Colon (tissue), 2 donors: Measurements from ENCODE around the gene DMD.
"Not testable (repeated sequence)": the region's sequence is repeated elsewhere in the genome, so short reads cannot be mapped to it uniquely, and the experiment has no call there.

Experiments
- FAIRE-seq: peaks from 2 replicates; lab custom pipeline; 2012; peaks lifted over from hg19 to GRCh38; lab: Jason Lieb, UNC
- donor health status: control.
- donor health status: control.

Gene DMD

GRCh38 chrX:32246675-32247074 is 964.7 kb downstream of the DMD start:
- FAIRE-seq, result not testable (repeated sequence)

- no peak for FAIRE-seq
These were observed 1015.7 kb downstream of the DMD start for GRCh38 chrX:32195611-32196010.

DNA sequence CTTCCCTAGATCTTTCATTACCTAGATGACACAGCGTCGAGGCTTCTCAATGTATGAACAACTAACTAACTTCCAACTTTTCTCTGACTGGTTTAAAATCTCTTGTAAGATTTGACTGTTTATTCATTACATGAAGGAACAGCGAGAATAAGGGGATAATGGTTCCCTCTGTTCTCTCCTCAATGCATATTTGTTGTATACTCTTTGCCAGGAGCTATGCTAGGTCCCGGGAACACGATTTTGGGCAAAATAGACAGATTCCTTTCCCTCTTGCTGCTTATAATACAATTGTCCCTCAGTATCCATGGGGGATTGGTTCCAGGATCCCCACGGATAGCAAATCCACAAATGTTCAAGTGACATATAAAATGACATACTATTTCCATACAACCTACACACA is 1020.0 kb downstream of the DMD start:
- no peak for FAIRE-seq

DNA sequence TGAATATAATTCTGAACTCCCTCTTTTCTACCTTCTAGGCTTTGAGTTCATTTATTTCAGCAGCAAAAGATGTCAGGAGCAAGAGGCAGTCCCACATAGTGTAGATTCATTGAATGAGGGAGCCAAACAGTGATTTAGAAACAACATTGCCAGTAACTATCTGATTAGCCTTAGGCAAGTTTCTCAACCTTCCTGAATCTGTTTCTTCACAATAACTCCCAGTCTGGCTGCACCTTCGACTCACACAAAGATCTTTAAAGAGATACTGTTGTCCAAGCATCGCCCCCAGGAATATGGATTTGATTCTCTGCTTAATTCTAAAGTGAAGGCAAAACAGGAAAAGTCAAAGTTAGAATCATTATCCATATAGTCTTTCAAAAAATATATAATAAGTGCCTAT is 1026.2 kb downstream of the DMD start:
- FAIRE-seq, result no peak

DNA sequence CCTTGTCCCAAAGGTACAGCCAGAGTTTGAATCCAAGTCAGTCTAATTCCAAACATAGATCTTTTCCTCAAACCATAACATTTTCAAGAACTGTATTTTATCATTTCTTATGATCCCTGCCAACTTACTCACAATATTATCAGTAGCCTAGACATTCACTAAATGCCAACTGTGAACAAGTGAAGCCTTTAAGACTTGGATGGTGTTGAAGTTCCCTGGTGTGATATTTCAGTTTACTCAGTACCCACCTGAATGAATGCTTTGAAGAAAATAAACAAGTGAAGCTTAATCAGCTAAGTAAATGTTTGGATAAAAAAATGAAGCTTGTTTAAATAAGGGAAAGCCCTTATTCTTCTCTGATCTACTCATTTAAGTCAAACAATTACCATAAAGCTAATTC is 1028.3 kb downstream of the DMD start:
- no peak for FAIRE-seq

- no peak for FAIRE-seq
These were observed 1034.8 kb downstream of the DMD start for GRCh38 chrX:32176510-32176909.

DNA sequence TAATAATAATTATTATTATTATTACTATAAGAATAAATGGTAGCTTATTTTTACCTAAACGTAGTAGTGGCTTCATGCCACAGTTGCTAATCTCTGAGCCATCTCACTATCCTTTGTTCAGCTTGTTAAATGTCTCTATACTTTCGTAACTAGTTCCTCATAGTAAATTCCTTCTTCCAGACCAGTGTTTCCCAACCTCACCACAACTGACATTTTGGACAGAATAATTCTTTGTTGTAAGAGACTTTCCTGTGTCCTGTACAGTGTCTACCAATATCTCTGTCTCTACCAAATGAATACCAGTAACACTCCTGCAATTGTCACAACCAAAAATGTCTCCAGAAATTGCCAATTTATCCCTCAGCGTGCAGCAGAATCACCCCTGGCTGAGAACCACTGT is 1040.9 kb downstream of the DMD start:
- no peak for FAIRE-seq

GRCh38 chrX:32155044-32155638 is 1056.2 kb downstream of the DMD start:
- no peak for FAIRE-seq

DNA sequence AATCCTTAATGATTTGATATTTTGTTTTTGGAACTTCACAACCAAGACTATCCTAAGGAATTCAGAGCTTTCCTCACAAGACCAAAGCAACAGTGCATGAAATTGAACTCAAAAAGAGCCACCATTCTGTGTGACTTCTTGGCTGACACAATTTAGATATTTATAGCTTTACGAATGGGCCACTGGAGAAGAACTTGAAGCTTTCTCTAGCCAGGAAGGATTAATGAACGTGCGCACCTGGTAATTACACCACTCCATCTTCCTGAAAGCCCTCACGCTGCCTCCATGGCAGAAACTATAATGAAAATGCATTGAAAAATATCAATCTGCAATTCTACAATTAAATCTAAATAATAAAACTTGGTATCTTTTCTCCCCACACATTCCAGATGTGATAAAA is 1057.8 kb downstream of the DMD start:
- FAIRE-seq, result peak; percentile 36

DNA sequence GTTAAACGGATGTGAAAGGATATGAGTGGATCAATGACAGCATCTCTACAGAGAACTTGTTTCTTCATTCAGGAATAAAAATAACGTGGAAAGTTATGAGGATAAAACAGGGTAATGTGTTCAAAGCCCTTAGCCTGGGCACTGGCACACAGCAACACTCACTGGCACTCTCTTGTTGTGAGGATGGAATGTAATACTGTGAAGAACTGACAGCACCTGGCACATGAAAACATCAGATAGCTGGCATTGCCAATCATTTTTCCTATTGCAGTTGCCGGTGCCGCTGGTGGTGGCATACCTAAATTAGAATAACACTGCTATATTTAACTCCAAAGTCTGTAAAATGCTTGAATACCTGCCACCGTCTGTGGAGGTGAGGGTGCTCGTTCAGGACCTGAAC is 1061.2 kb downstream of the DMD start:
- no peak for FAIRE-seq

GRCh38 chrX:32141841-32142240 is 1069.5 kb downstream of the DMD start:
- no peak for FAIRE-seq

- peak; percentile 88 for FAIRE-seq
These were observed 1071.9 kb downstream of the DMD start for GRCh38 chrX:32139476-32139875.

- no peak for FAIRE-seq
These were observed 1073.8 kb downstream of the DMD start for GRCh38 chrX:32137525-32137924.

DNA sequence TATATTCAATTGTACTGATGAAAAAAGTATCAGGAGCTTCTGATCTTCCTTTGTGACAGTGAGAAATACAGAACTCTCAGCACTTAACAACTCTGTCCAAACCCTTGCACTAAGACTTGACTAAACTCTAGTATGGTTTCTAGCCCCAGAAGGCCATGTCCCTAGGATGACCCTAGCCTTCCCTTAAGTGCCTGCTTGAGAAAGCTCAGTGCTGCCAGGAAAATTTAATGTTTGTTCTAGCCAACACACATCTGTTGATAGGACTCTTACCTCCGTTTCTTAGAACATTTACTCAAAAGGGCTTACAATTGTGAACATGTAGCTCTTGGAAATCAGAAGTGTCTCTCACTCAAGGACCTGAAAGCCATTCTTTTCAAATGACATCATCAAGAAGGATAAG is 1084.4 kb downstream of the DMD start:
- no peak for FAIRE-seq

- no peak for FAIRE-seq
These were observed 1092.5 kb downstream of the DMD start for GRCh38 chrX:32118832-32119231.

DNA sequence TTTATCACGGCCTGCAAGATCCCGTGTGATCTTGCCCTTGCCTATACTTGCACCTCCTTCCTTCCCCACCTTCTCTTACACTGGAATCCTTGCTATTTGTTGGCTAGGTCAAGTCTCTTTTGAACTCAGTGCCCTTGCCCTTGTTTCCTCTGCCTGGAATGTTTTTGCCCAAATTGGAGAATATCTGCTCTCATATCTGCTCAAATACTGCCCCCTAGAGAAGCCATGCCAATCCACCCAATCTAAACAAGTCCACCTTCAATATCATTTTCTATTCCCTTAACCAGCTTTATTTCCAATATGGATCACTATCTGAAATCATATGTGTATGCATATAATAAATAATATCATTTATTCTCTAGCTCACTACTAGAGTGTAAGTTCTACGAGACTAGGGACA is 1095.3 kb downstream of the DMD start:
- FAIRE-seq, result no peak

DNA sequence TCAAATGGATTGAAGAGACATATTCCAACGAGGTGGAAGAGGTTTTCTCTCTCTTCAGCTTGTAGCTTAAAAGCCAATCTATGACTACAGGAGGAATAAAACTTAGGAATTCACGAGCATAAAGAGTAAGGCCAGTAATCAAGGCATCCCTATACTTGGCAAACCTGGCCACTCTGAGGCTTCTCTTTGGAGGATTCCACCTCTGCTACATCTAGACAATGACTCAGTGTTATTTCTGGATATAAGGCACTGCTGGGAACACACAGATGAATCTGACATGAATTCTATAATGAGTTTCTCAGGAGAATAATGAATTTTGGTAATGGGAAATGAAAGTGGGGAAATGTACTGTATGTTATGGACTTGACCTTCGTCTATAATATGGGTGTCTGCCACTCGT is 1123.7 kb downstream of the DMD start:
- no peak for FAIRE-seq

GRCh38 chrX:32084757-32085156 is 1126.6 kb downstream of the DMD start:
- no peak for FAIRE-seq

DNA sequence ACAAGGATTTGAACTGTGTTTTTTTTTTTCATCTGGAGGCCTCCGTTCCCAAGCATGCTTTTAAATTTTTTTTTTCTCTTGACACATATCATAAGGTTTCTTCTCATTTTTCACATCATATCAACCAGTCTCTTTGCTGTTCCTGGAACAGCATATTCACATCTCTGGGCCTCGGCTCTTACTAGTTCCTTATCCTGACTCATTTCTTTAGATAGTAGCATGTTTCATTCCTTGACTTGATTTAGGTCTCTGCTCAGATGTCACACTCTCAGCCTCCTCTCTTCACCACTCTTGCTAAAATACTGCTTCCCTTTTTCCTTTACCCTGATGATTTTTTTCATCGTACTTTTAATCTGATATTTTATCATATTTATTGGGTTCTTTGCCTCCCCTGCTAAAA is 1163.1 kb downstream of the DMD start:
- no peak for FAIRE-seq

DNA sequence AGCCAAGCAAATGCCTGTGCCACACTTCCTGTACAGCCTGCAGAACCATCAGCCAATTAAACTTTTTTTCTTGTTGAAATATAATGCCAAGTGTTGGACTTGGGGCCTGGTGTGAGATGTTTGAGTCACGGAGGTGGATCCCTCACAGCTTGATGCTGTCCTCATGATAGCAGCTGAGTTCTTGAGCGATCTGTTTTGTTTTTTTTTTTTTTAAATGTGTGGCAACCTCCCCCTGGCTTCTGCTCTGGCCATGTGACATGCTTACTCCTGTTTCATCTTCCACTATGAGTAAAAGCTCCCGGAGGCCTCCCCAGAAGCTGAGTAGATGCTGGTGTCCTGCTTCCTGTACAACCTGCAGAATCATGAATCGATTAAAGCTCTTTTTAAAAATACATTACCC is 1166.2 kb downstream of the DMD start:
- no peak for FAIRE-seq

DNA sequence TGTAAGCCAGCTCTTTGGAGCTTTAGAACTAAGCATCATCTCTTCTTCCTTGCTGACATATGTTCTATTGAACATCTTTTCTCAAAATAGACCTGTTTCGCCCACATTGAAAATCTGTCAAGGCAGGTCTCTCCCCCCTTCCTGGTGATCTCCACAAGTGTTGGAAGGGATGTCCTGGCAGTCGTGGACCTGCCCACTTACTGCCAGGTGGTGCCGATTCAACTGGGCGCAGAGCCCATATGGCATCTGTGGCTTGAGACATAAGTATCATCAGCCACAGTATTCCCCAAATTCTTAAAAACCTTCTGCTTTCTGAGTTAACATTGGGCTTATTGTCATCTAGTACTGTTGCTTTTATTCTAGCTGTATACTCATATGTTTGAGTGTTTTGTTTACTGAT is 1170.2 kb downstream of the DMD start:
- no peak for FAIRE-seq

- FAIRE-seq, result no peak
These were observed 1184.6 kb downstream of the DMD start for GRCh38 chrX:32026772-32027171.

GRCh38 chrX:32024072-32024471 is 1187.3 kb downstream of the DMD start:
- FAIRE-seq, result no peak

DNA sequence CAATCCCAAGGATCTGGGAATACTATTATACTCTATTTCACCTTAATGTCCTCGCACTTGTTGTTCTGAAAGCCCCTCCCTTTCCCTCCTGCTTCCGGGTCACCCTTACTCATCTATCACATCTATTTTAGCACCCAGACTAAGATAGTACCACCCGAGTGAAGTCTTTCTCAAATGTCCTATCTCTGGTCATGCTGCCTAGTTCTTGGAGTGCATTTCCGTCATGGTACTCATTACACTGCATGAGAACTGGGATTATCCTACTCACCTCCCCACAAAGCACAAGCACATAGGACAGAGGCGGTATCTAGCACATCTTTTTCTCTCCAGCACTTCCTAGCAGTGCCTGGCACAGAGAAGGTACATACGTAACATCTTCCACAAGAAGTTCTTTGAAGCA is 1195.2 kb downstream of the DMD start:
- FAIRE-seq, result no peak

GRCh38 chrX:32010948-32011347 is 1200.4 kb downstream of the DMD start:
- FAIRE-seq, result no peak
